Panc1 (cell line): ENCODE data around the gene RAB3IP.

Source experiments
- POLR2AphosphoS5 ChIP-seq: IDR thresholded peaks from 2 replicates; pipeline ENCODE4 v1.6.1; 2012; ENCODE audit warnings: mild to moderate bottlenecking, low read depth, low read length, moderate library complexity
- SIN3A ChIP-seq: IDR thresholded peaks from 2 replicates; pipeline ENCODE4 v1.6.1; 2012; ENCODE audit warnings: low read depth, mild to moderate bottlenecking, low read length, moderate library complexity, borderline replicate concordance; ENCODE audit not compliant: insufficient read depth
- TCF7L2 ChIP-seq: IDR thresholded peaks from 2 replicates; pipeline ENCODE4 v1.6.1; 2011; ENCODE audit warnings: mild to moderate bottlenecking, low read depth, low read length, inconsistent platforms
- TF ChIP-seq, protein P1 (sequence below): fragments of 450-650 bp; IDR thresholded peaks from 2 replicates; pipeline ENCODE4 v1.5.1; 2017; ENCODE audit warnings: mild to moderate bottlenecking
- TF ChIP-seq, protein P2 (sequence below), 2 experiments: IDR thresholded peaks; 2 replicates each; pipeline ENCODE4 v1.6.1; 2011 to 2012; ENCODE audit warnings: low read depth in 2 of 2, control low read depth in 1 of 2, low read length in 1 of 2, mild to moderate bottlenecking in 1 of 2, moderate library complexity in 1 of 2; ENCODE audit not compliant: insufficient read depth in 1 of 2

DNA sequence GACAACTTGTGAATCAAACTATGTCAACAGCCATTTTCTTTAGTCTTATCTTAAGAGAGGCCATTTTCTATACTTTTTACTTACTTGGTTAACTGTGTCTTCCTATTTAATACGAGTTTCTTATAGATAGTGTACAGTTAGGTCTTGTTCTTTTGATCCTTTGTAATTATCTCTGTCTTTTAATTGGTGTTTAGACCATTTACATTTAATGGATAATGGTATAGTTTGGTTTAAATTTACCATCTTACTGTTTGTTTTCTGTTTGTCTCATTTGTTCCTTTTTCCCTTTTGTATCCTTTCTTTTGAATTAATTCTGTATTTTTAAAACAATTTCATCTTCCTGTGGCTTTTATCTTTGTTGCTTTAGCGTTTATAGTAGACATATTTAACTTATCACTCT is 19.4 kb downstream of the RAB3IP start:
- TF ChIP-seq, protein P1, sequence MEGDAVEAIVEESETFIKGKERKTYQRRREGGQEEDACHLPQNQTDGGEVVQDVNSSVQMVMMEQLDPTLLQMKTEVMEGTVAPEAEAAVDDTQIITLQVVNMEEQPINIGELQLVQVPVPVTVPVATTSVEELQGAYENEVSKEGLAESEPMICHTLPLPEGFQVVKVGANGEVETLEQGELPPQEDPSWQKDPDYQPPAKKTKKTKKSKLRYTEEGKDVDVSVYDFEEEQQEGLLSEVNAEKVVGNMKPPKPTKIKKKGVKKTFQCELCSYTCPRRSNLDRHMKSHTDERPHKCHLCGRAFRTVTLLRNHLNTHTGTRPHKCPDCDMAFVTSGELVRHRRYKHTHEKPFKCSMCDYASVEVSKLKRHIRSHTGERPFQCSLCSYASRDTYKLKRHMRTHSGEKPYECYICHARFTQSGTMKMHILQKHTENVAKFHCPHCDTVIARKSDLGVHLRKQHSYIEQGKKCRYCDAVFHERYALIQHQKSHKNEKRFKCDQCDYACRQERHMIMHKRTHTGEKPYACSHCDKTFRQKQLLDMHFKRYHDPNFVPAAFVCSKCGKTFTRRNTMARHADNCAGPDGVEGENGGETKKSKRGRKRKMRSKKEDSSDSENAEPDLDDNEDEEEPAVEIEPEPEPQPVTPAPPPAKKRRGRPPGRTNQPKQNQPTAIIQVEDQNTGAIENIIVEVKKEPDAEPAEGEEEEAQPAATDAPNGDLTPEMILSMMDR: no peak
- TF ChIP-seq TCF7L2 (no peak), POLR2AphosphoS5 (no peak), SIN3A (no peak)
- TF ChIP-seq, protein P2, sequence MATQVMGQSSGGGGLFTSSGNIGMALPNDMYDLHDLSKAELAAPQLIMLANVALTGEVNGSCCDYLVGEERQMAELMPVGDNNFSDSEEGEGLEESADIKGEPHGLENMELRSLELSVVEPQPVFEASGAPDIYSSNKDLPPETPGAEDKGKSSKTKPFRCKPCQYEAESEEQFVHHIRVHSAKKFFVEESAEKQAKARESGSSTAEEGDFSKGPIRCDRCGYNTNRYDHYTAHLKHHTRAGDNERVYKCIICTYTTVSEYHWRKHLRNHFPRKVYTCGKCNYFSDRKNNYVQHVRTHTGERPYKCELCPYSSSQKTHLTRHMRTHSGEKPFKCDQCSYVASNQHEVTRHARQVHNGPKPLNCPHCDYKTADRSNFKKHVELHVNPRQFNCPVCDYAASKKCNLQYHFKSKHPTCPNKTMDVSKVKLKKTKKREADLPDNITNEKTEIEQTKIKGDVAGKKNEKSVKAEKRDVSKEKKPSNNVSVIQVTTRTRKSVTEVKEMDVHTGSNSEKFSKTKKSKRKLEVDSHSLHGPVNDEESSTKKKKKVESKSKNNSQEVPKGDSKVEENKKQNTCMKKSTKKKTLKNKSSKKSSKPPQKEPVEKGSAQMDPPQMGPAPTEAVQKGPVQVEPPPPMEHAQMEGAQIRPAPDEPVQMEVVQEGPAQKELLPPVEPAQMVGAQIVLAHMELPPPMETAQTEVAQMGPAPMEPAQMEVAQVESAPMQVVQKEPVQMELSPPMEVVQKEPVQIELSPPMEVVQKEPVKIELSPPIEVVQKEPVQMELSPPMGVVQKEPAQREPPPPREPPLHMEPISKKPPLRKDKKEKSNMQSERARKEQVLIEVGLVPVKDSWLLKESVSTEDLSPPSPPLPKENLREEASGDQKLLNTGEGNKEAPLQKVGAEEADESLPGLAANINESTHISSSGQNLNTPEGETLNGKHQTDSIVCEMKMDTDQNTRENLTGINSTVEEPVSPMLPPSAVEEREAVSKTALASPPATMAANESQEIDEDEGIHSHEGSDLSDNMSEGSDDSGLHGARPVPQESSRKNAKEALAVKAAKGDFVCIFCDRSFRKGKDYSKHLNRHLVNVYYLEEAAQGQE (IDR thresholded peaks at IDR 0.05; ENCODE audit: insufficient read depth in 1 of 2, low read depth in 2 of 2, low read length in 1 of 2): no peak
